Measurements from ENCODE around the gene MME.
"Not testable (repeated sequence)": the region's sequence is repeated elsewhere in the genome, so short reads cannot be mapped to it uniquely, and the experiment has no call there.

MME gene

DNA sequence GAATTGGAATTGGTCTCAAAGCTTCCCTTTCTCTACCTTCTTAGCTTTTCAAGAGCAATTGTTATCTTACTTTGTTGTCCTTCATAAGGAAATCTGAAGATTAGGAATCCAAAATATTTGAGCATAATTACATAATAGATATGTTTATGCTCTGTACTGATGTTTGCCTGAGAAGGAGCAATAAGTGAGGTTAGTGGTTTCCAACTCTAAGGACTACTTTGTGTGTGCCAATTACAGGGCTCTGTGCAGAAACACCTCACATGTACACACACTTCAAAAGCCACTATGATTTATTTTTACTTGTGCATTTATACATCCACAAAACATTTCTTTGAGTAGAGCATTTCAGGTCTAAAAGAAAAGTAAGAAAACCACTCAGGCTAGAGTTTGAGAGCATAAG lies 49.9 kb downstream of the MME start:
- Histone ChIP-seq H2BK15ac (ENCODE audit: low read length) (no peak overlapping the region), H2BK12ac (ENCODE audit: low read length) (no peak overlapping the region), H3K9me3 (replicated peaks in 1 of 2; ENCODE audit: control insufficient read depth in 2 of 2, insufficient read depth in 1 of 2, low read depth in 1 of 2, low read length in 2 of 2) (no peaks in the 10 kb centered on the region), H3K4me2 (ENCODE audit: insufficient read depth, low read length, poor library complexity, severe bottlenecking) (no peak overlapping the region), H3K36me3 (replicated peaks in 1 of 2; ENCODE audit: control insufficient read depth in 2 of 2, insufficient read depth in 2 of 2, low read length in 2 of 2) (no peaks in the 10 kb centered on the region), H3K18ac (ENCODE audit: low read length) (no peak overlapping the region), H3K4ac (ENCODE audit: low read length) (no peak overlapping the region), H3K27me3 (ENCODE audit: control insufficient read depth in 3 of 3, insufficient read depth in 3 of 3, low read depth in 1 of 3, low read length in 3 of 3) (no peaks in the 10 kb centered on the region), H3K23ac (ENCODE audit: low read depth, low read length, poor library complexity) (no peak overlapping the region), H3K4me1 (ENCODE audit: control insufficient read depth in 2 of 2, insufficient read depth in 1 of 2, low read depth in 1 of 2, low read length in 2 of 2) (no peaks in the 10 kb centered on the region), H3K79me1 (ENCODE audit: low read depth, low read length) (no peaks in the 10 kb centered on the region), H2AK5ac (ENCODE audit: low read depth, low read length) (no peak overlapping the region), H2BK5ac (ENCODE audit: low read length) (no peak overlapping the region), H3K27ac (replicated peaks; ENCODE audit: low read length) (no peak overlapping the region), H2AFZ (ENCODE audit: low read length) (no peak overlapping the region), H2BK120ac (ENCODE audit: low read depth, low read length) (no peak overlapping the region), H3K14ac (ENCODE audit: low read length) (no peak overlapping the region), H4K8ac (ENCODE audit: low read depth, low read length) (no peak overlapping the region), H3K9ac (ENCODE audit: low read depth, low read length, poor library complexity) (no peak overlapping the region), H4K91ac (ENCODE audit: low read depth, low read length, poor library complexity) (no peak overlapping the region), H3K4me3 (ENCODE audit: low read length in 2 of 2) (no peak overlapping the region)
- no peak for DNase-seq (ENCODE audit: low spot score)

DNA sequence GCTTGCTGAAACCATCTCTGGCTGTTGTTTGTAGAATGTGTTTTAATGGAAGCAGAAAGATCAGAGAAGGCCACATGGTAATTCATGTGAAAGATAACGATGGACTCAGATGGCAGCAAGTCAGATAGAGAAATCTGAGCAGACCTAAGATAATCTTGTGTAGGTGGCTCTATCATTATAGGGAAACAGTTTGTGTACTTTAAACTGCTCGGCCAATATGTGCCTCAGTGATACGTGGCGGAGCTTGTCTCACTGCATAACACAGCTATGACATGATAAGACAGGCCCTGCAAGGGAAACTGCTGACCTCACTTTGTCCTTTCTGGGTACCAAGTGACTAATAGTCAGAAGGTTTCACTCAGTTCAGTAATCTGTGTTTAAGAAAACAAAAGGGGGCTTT lies 51.0 kb downstream of the MME start:
- Histone ChIP-seq H3K23ac (ENCODE audit: low read depth, low read length, poor library complexity) (no peak overlapping the region), H2BK5ac (ENCODE audit: low read length) (no peak overlapping the region), H3K18ac (ENCODE audit: low read length) (no peak overlapping the region), H3K4me1 (ENCODE audit: control insufficient read depth in 2 of 2, insufficient read depth in 1 of 2, low read depth in 1 of 2, low read length in 2 of 2) (no peaks in the 10 kb centered on the region), H2BK120ac (ENCODE audit: low read depth, low read length) (no peak overlapping the region), H3K9me3 (replicated peaks in 1 of 2; ENCODE audit: control insufficient read depth in 2 of 2, insufficient read depth in 1 of 2, low read depth in 1 of 2, low read length in 2 of 2) (no peaks in the 10 kb centered on the region), H4K91ac (ENCODE audit: low read depth, low read length, poor library complexity) (no peak overlapping the region), H3K9ac (ENCODE audit: low read depth, low read length, poor library complexity) (no peak overlapping the region), H2BK12ac (ENCODE audit: low read length) (no peak overlapping the region), H4K8ac (ENCODE audit: low read depth, low read length) (no peak overlapping the region), H3K27me3 (ENCODE audit: control insufficient read depth in 3 of 3, insufficient read depth in 3 of 3, low read depth in 1 of 3, low read length in 3 of 3) (no peaks in the 10 kb centered on the region), H2BK15ac (ENCODE audit: low read length) (no peak overlapping the region), H2AK5ac (ENCODE audit: low read depth, low read length) (no peak overlapping the region), H3K4me2 (ENCODE audit: insufficient read depth, low read length, poor library complexity, severe bottlenecking) (no peak overlapping the region), H3K4ac (ENCODE audit: low read length) (no peak overlapping the region), H3K36me3 (replicated peaks in 1 of 2; ENCODE audit: control insufficient read depth in 2 of 2, insufficient read depth in 2 of 2, low read length in 2 of 2) (no peaks in the 10 kb centered on the region), H2AFZ (ENCODE audit: low read length) (no peak overlapping the region), H3K27ac (replicated peaks; ENCODE audit: low read length) (no peak overlapping the region), H3K79me1 (ENCODE audit: low read depth, low read length) (no peaks in the 10 kb centered on the region), H3K14ac (ENCODE audit: low read length) (no peak overlapping the region), H3K4me3 (ENCODE audit: low read length in 2 of 2) (no peak overlapping the region)
- WGBS, 2 donors (ENCODE audit: extremely low coverage in 2 of 2, insufficient read length in 2 of 2, insufficient replicate concordance in 1 of 2) = no CpG with 5 or more reads among the region's 4 CpGs
- DNase-seq (ENCODE audit: low spot score) = no peak

DNA sequence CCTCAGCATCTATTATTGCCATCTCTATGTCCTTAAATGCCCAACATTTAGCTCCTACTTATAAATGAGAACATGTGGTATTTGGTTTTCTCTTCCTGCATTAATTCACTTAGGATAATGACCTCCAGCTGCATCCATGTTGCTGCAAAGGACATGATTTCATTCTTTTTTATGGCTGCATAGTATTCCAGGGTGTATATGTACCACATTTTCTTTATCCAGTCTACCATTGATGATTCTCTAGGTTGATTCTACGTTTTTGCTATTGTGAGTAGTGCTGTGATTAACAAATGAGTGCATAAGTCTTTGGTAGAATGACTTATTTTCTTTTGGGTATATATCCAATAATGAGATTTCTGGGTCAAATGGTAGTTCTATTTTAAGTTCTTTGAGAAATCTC lies 54.2 kb downstream of the MME start:
- not testable (repeated sequence) for H3K14ac ChIP-seq (ENCODE audit: low read length); H3K9ac ChIP-seq (ENCODE audit: low read depth, low read length, poor library complexity); H3K4me3 ChIP-seq (ENCODE audit: low read length in 2 of 2); H3K79me1 ChIP-seq (ENCODE audit: low read depth, low read length); H2BK5ac ChIP-seq (ENCODE audit: low read length); H3K27ac ChIP-seq (replicated peaks; ENCODE audit: low read length); H2BK120ac ChIP-seq (ENCODE audit: low read depth, low read length); H3K27me3 ChIP-seq (ENCODE audit: control insufficient read depth in 3 of 3, insufficient read depth in 3 of 3, low read depth in 1 of 3, low read length in 3 of 3); H3K18ac ChIP-seq (ENCODE audit: low read length); H2AFZ ChIP-seq (ENCODE audit: low read length); H3K4me1 ChIP-seq (ENCODE audit: control insufficient read depth in 2 of 2, insufficient read depth in 1 of 2, low read depth in 1 of 2, low read length in 2 of 2); H3K36me3 ChIP-seq (replicated peaks in 1 of 2; ENCODE audit: control insufficient read depth in 2 of 2, insufficient read depth in 2 of 2, low read length in 2 of 2); H2AK5ac ChIP-seq (ENCODE audit: low read depth, low read length); H2BK15ac ChIP-seq (ENCODE audit: low read length); H3K4me2 ChIP-seq (ENCODE audit: insufficient read depth, low read length, poor library complexity, severe bottlenecking); H3K4ac ChIP-seq (ENCODE audit: low read length); DNase-seq (ENCODE audit: low spot score); H4K8ac ChIP-seq (ENCODE audit: low read depth, low read length); H2BK12ac ChIP-seq (ENCODE audit: low read length); H4K91ac ChIP-seq (ENCODE audit: low read depth, low read length, poor library complexity); H3K23ac ChIP-seq (ENCODE audit: low read depth, low read length, poor library complexity); H3K9me3 ChIP-seq (replicated peaks in 1 of 2; ENCODE audit: control insufficient read depth in 2 of 2, insufficient read depth in 1 of 2, low read depth in 1 of 2, low read length in 2 of 2)
- WGBS, 2 donors (ENCODE audit: extremely low coverage in 2 of 2, insufficient read length in 2 of 2, insufficient replicate concordance in 1 of 2) = no CpG with 5 or more reads among the region's 1 CpG

DNA sequence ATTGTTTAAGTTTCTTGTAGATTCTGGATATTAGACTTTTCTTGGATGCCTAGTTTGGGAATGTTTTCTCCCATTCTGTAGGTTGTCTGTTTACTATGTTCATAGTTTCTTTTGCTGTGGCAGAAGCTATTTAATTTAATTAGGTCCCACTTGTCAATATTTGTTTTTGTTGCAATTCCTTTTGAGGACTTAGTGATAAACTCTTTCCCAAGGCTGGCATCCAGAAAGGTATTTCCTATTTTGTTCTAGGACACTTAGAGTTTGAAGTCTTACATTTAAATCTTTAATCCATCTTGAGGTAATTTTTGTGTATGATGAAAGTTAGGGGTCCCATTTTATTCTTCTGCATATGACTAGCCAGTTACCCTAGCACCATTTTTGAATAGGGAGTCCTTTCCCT lies 54.9 kb downstream of the MME start:
- DNase-seq (ENCODE audit: low spot score) = no peak
- Histone ChIP-seq H2AK5ac (ENCODE audit: low read depth, low read length) (no peak overlapping the region), H2BK15ac (ENCODE audit: low read length) (no peak overlapping the region), H3K36me3 (replicated peaks in 1 of 2; ENCODE audit: control insufficient read depth in 2 of 2, insufficient read depth in 2 of 2, low read length in 2 of 2) (no peaks in the 10 kb centered on the region), H3K4ac (ENCODE audit: low read length) (no peak overlapping the region), H3K27me3 (ENCODE audit: control insufficient read depth in 3 of 3, insufficient read depth in 3 of 3, low read depth in 1 of 3, low read length in 3 of 3) (no peaks in the 10 kb centered on the region), H3K9me3 (replicated peaks in 1 of 2; ENCODE audit: control insufficient read depth in 2 of 2, insufficient read depth in 1 of 2, low read depth in 1 of 2, low read length in 2 of 2) (no peaks in the 10 kb centered on the region), H2BK5ac (ENCODE audit: low read length) (no peak overlapping the region), H3K4me3 (ENCODE audit: low read length in 2 of 2) (no peak overlapping the region), H3K18ac (ENCODE audit: low read length) (no peak overlapping the region), H2BK120ac (ENCODE audit: low read depth, low read length) (no peak overlapping the region), H3K4me1 (ENCODE audit: control insufficient read depth in 2 of 2, insufficient read depth in 1 of 2, low read depth in 1 of 2, low read length in 2 of 2) (no peaks in the 10 kb centered on the region), H3K27ac (replicated peaks; ENCODE audit: low read length) (no peak overlapping the region), H2BK12ac (ENCODE audit: low read length) (no peak overlapping the region), H2AFZ (ENCODE audit: low read length) (no peak overlapping the region), H3K14ac (ENCODE audit: low read length) (no peak overlapping the region), H3K9ac (ENCODE audit: low read depth, low read length, poor library complexity) (no peak overlapping the region), H3K79me1 (ENCODE audit: low read depth, low read length) (no peaks in the 10 kb centered on the region), H3K4me2 (ENCODE audit: insufficient read depth, low read length, poor library complexity, severe bottlenecking) (no peak overlapping the region), H4K8ac (ENCODE audit: low read depth, low read length) (no peak overlapping the region), H4K91ac (ENCODE audit: low read depth, low read length, poor library complexity) (no peak overlapping the region), H3K23ac (ENCODE audit: low read depth, low read length, poor library complexity) (no peak overlapping the region)
